Activated T-helper 17 cell treated with anti-CD3 and anti-CD28 coated beads, Interleukin-2, amount 50 U/mL, for 72 hours (primary cell): ENCODE data around the gene MAP1LC3A. TPM values are rescaled to one million over a fixed set of nuclear protein-coding genes. Genes with fewer than 3 reads are reported as not detected.

Source experiments
- ATAC-seq: fragments of 150-1000 bp; cut with Tn5 transposase; replicated peaks from 2 replicates; pipeline ENCODE4 v1.10.0; 2021; ENCODE audit warnings: mild to moderate bottlenecking, moderate library complexity
- H3K27ac Mint-ChIP-seq: one replicate; pipeline ENCODE4 v1.8.0; 2022; ENCODE audit warnings: mixed read lengths
- H3K27me3 Mint-ChIP-seq: one replicate; pipeline ENCODE4 v1.8.0; 2022; ENCODE audit warnings: mixed read lengths
- H3K36me3 Mint-ChIP-seq: one replicate; pipeline ENCODE4 v1.8.0; 2022; ENCODE audit warnings: low read depth, mild to moderate bottlenecking, mixed read lengths
- H3K4me1 Mint-ChIP-seq: one replicate; pipeline ENCODE4 v1.8.0; 2022; ENCODE audit warnings: mixed read lengths
- H3K4me3 Mint-ChIP-seq: one replicate; pipeline ENCODE4 v1.8.0; 2022; ENCODE audit warnings: mild to moderate bottlenecking, mixed read lengths
- H3K9me3 Mint-ChIP-seq: one replicate; pipeline ENCODE4 v1.8.0; 2022; ENCODE audit warnings: mixed read lengths
- total RNA-seq, 2 donors: library from RNA; stranded (reverse); gene quantifications; one replicate each; pipeline ENCODE4 v1.2.3, GENCODE V29; 2022

MAP1LC3A gene
- total RNA-seq, 2 donors from 2014 or later = 4.5 to 4.6 TPM

GRCh38 chr20:34581341-34582184 is 23.0 kb downstream of the MAP1LC3A start:
- H3K9me3 Mint-ChIP-seq = no peaks in the 10 kb centered on the region
- H3K36me3 Mint-ChIP-seq = peaks cover 37% of the 10 kb centered on the region
- H3K4me3 Mint-ChIP-seq = peak overlapping the region; percentile 65
- H3K27ac Mint-ChIP-seq = peak overlapping the region; percentile 95
- peaks cover 21% of the 10 kb centered on the region for H3K4me1 Mint-ChIP-seq
- H3K27me3 Mint-ChIP-seq = no peaks in the 10 kb centered on the region
- peak; percentile 89 for ATAC-seq

DNA sequence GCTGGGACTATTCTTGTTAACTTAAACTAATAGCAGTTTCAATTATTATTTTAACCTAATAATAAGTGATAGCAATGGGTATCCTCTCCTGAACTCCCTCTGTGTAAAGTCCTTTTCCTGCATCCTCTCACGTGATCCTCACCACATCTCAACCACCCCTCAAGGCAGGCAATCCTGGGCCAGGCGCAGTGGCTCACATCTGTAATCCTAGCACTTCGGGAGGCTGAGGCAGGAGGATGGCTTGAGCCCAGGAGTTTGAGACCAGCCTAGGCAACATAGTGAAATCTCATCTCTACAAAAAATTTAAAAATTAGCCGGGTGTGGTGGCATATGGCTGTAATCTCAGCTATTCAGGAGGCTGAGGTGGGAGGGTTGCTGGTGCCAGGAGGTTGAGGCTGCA is 23.7 kb downstream of the MAP1LC3A start:
- no peaks in the 10 kb centered on the region for H3K27me3 Mint-ChIP-seq
- peaks cover 21% of the 10 kb centered on the region for H3K4me1 Mint-ChIP-seq
- peak overlapping the region; percentile 65 for H3K4me3 Mint-ChIP-seq
- H3K9me3 Mint-ChIP-seq = no peaks in the 10 kb centered on the region
- no peak for ATAC-seq
- peaks cover 38% of the 10 kb centered on the region for H3K36me3 Mint-ChIP-seq
- H3K27ac Mint-ChIP-seq = peak overlapping the region; percentile 95

GRCh38 chr20:34582911-34583310 is 24.4 kb downstream of the MAP1LC3A start:
- no peaks in the 10 kb centered on the region for H3K9me3 Mint-ChIP-seq
- no peak for ATAC-seq
- H3K27ac Mint-ChIP-seq = peak overlapping the region; percentile 95
- H3K36me3 Mint-ChIP-seq = peaks cover 45% of the 10 kb centered on the region
- H3K4me1 Mint-ChIP-seq = peaks cover 21% of the 10 kb centered on the region
- H3K4me3 Mint-ChIP-seq = no peak overlapping the region
- no peaks in the 10 kb centered on the region for H3K27me3 Mint-ChIP-seq

- Mint-ChIP-seq H3K27me3 (no peaks in the 10 kb centered on the region), H3K36me3 (peaks cover 52% of the 10 kb centered on the region), H3K9me3 (no peaks in the 10 kb centered on the region), H3K27ac (peak overlapping the region; percentile 95), H3K4me3 (no peak overlapping the region), H3K4me1 (peaks cover 21% of the 10 kb centered on the region)
- no peak for ATAC-seq
Observed at GRCh38 chr20:34583544-34583943, 25.0 kb downstream of the MAP1LC3A start.

- H3K9me3 Mint-ChIP-seq = no peaks in the 10 kb centered on the region
- no peak for ATAC-seq
- H3K4me3 Mint-ChIP-seq = no peak overlapping the region
- H3K36me3 Mint-ChIP-seq = peaks cover 43% of the 10 kb centered on the region
- no peaks in the 10 kb centered on the region for H3K27me3 Mint-ChIP-seq
- peaks cover 17% of the 10 kb centered on the region for H3K4me1 Mint-ChIP-seq
- H3K27ac Mint-ChIP-seq = no peak overlapping the region
Observed at GRCh38 chr20:34585019-34585418, 26.5 kb downstream of the MAP1LC3A start.

- no peak overlapping the region for H3K27ac Mint-ChIP-seq
- peaks cover 27% of the 10 kb centered on the region for H3K36me3 Mint-ChIP-seq
- peaks cover 1% of the 10 kb centered on the region for H3K4me1 Mint-ChIP-seq
- H3K27me3 Mint-ChIP-seq = no peaks in the 10 kb centered on the region
- H3K4me3 Mint-ChIP-seq = no peak overlapping the region
- ATAC-seq = no peak
- H3K9me3 Mint-ChIP-seq = no peaks in the 10 kb centered on the region
Observed at GRCh38 chr20:34586488-34587163, 28.1 kb downstream of the MAP1LC3A start.

GRCh38 chr20:34595377-34596184 is 37.1 kb downstream of the MAP1LC3A start:
- no peaks in the 10 kb centered on the region for H3K9me3 Mint-ChIP-seq
- no peaks in the 10 kb centered on the region for H3K4me1 Mint-ChIP-seq
- no peak overlapping the region for H3K27ac Mint-ChIP-seq
- no peaks in the 10 kb centered on the region for H3K27me3 Mint-ChIP-seq
- peaks cover 11% of the 10 kb centered on the region for H3K36me3 Mint-ChIP-seq
- ATAC-seq = no peak
- no peak overlapping the region for H3K4me3 Mint-ChIP-seq

DNA sequence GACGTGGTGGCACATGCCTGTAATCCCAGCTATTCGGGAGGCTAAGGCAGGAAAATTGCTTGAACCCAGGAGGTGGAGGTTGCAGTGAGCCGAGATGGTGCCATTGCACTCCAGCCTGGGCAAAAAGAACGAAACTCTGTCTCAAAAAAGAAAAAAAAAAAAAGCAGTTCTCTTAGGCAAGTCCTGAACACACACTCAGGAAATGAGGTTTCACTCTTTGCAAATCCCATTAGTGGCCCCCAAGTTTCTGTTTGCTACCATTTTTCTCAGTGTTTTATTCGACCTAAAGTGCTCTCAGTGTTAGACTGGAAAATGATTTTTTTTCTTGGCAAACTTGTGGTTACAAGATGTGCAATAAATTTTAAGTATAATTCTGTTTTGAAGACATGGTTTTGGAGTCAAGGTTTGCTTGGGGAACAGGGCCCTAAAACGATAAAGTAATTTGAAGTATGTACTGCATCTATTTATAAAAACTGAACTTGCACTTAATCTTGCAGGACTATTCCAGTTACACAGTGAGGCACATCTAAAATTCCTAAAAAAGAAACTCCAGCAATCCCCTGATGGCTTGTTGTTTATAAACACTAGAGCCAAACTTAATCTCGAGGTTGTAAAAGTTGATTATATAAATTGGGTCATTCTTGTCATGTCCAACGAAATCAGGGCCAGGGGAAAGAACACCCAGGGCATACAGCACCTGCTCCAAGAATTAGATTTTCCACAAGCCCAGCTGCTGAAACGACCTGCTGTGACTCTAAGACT is 42.6 kb downstream of the MAP1LC3A start:
- no peaks in the 10 kb centered on the region for H3K4me1 Mint-ChIP-seq
- ATAC-seq = no peak
- no peak overlapping the region for H3K27ac Mint-ChIP-seq
- no peak overlapping the region for H3K4me3 Mint-ChIP-seq
- H3K9me3 Mint-ChIP-seq = no peaks in the 10 kb centered on the region
- no peaks in the 10 kb centered on the region for H3K27me3 Mint-ChIP-seq
- peaks cover 14% of the 10 kb centered on the region for H3K36me3 Mint-ChIP-seq

DNA sequence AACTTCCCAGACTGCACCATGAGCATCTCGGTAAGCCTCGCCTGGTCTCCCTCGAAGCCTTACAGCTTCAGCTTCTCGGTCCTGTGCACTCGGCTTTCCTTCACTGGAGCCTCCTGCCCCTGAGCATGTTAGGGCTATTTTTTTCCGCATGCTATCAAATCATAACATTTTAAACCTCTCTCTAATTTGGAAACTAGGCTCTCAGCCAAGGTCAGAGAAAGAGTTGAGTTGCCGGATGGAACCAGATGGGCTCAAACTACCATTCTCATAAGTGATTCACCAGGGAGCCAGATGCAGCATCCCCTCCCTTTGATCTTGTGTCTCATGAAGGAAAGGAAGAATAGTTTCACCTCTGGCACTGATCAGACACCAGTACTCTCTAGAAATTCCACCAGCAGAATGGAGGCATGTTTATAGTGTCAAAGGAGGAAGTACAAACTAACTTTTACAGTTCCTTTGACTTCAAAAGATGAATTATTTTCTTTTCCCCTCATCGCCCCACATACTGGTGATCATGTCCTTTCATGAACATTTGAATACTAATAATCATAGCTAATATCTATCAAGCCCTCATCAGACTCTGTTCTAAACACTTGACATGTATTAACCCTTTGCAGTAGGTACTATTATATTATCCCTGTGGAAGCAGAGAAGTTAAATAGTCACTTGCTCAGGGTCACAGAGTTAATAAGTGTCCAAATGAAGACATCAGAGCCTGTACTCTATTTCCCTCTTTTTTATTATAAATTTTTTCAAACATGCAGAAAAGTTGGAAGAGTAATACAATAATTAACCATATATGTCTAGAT is 46.7 kb downstream of the MAP1LC3A start:
- no peaks in the 10 kb centered on the region for H3K9me3 Mint-ChIP-seq
- peaks cover 6% of the 10 kb centered on the region for H3K4me1 Mint-ChIP-seq
- H3K27ac Mint-ChIP-seq = no peak overlapping the region
- ATAC-seq = no peak
- H3K36me3 Mint-ChIP-seq = peaks cover 20% of the 10 kb centered on the region
- H3K27me3 Mint-ChIP-seq = no peaks in the 10 kb centered on the region
- H3K4me3 Mint-ChIP-seq = no peak overlapping the region

- Mint-ChIP-seq H3K9me3 (no peaks in the 10 kb centered on the region), H3K36me3 (peaks cover 19% of the 10 kb centered on the region), H3K4me3 (no peak overlapping the region), H3K4me1 (peaks cover 7% of the 10 kb centered on the region), H3K27me3 (no peaks in the 10 kb centered on the region), H3K27ac (no peak overlapping the region)
- ATAC-seq = no peak
Observed at GRCh38 chr20:34607066-34607465, 48.5 kb downstream of the MAP1LC3A start.

Other genes with a start within 250 kb of the MAP1LC3A start
- 10 to 100 TPM; 30.5 to 34.4 TPM for gene ITCH, start 195.4 kb upstream of the MAP1LC3A start, total RNA-seq
- gene DYNLRB1, start 42.3 kb upstream of the MAP1LC3A start, total RNA-seq = 10 to 100 TPM; 72.0 to 85.0 TPM
- 10 to 100 TPM; 17.3 to 23.0 TPM for gene PIGU, start 118.4 kb downstream of the MAP1LC3A start, total RNA-seq
- 1 to 10 TPM; 4.1 to 9.2 TPM for gene TP53INP2, start 145.6 kb downstream of the MAP1LC3A start, total RNA-seq